Measurements from ENCODE around the gene LHCGR. TPM values are rescaled to one million over a fixed set of nuclear protein-coding genes. Genes with fewer than 3 reads are reported as not detected.
"Not testable (repeated sequence)": the region's sequence is repeated elsewhere in the genome, so short reads cannot be mapped to it uniquely, and the experiment has no call there.

The LHCGR gene
- total RNA-seq, 2 experiments from 2014 or later: not detected

DNA sequence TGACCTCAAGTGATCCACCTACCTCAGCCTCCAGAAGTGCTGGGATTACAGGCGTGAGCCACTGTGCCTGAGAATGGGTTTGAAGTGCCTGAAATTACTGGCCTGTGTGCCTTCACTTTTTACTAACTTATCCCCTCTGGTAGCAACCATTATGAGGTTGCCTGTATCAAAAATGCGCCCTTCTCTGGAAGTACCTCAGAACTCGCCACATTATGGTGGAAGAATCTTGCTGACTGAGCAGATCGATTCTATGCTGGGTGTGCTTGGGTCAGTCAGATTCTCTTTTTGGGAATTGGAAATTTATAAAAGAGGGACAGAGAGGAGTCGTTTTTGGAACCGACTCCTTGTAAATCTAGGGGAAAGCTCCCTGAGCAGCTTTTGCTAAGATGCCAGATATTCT, 8.2 kb downstream of the LHCGR start:
- no peak for DNase-seq (ENCODE audit: low spot score)
- Histone ChIP-seq H3K9me2 (ENCODE audit: insufficient read depth, low read length) (no peaks in the 10 kb centered on the region), H2AFZ (ENCODE audit: low read length) (no peak overlapping the region), H3K9me3 (ENCODE audit: low read length) (no peaks in the 10 kb centered on the region), H3K79me2 (ENCODE audit: insufficient read depth, low read depth, low read length) (no peaks in the 10 kb centered on the region), H3K4me1 (ENCODE audit: insufficient read depth, low read length, poor library complexity, severe bottlenecking) (peaks cover 15% of the 10 kb centered on the region), H3K27ac (ENCODE audit: low read depth, low read length, poor library complexity, severe bottlenecking) (no peak overlapping the region), H4K20me1 (ENCODE audit: insufficient read depth, low read length) (no peaks in the 10 kb centered on the region), H3K36me3 (ENCODE audit: insufficient read depth, low read length) (no peaks in the 10 kb centered on the region), H3K4me2 (ENCODE audit: low read length) (no peak overlapping the region), H3K4me3 (ENCODE audit: low read depth, low read length, poor library complexity, severe bottlenecking) (no peak overlapping the region)
- intact Hi-C loops (cut with micrococcal nuclease; ENCODE audit: unreplicated experiment): no loop called here
- BruUV-seq (replicated peaks): no TSS peak
- ChIA-PET CTCF (ENCODE audit: unreplicated experiment) (no interaction called here), POLR2A (no interaction called here)
- TF ChIP-seq EZH2phosphoT487 (IDR thresholded peaks at IDR 0.05; ENCODE audit: borderline replicate concordance, low read depth, low read length): no peak
- TF ChIP-seq, protein P1, sequence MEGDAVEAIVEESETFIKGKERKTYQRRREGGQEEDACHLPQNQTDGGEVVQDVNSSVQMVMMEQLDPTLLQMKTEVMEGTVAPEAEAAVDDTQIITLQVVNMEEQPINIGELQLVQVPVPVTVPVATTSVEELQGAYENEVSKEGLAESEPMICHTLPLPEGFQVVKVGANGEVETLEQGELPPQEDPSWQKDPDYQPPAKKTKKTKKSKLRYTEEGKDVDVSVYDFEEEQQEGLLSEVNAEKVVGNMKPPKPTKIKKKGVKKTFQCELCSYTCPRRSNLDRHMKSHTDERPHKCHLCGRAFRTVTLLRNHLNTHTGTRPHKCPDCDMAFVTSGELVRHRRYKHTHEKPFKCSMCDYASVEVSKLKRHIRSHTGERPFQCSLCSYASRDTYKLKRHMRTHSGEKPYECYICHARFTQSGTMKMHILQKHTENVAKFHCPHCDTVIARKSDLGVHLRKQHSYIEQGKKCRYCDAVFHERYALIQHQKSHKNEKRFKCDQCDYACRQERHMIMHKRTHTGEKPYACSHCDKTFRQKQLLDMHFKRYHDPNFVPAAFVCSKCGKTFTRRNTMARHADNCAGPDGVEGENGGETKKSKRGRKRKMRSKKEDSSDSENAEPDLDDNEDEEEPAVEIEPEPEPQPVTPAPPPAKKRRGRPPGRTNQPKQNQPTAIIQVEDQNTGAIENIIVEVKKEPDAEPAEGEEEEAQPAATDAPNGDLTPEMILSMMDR (conservative IDR thresholded peaks at IDR 0.05; ENCODE audit: low read length): no peak

GRCh38 chr2:48739236-48739635, 16.3 kb downstream of the LHCGR start:
- H3K9me3 ChIP-seq (ENCODE audit: low read length); H2AFZ ChIP-seq (ENCODE audit: low read length); H3K27ac ChIP-seq (ENCODE audit: low read depth, low read length, poor library complexity, severe bottlenecking); H3K9me2 ChIP-seq (ENCODE audit: insufficient read depth, low read length); BruUV-seq (replicated peaks); intact Hi-C loops (cut with micrococcal nuclease; ENCODE audit: unreplicated experiment); H4K20me1 ChIP-seq (ENCODE audit: insufficient read depth, low read length); H3K79me2 ChIP-seq (ENCODE audit: insufficient read depth, low read depth, low read length); CTCF ChIA-PET (ENCODE audit: unreplicated experiment); H3K4me2 ChIP-seq (ENCODE audit: low read length); POLR2A ChIA-PET; DNase-seq (ENCODE audit: low spot score); H3K4me3 ChIP-seq (ENCODE audit: low read depth, low read length, poor library complexity, severe bottlenecking); H3K4me1 ChIP-seq (ENCODE audit: insufficient read depth, low read length, poor library complexity, severe bottlenecking); H3K36me3 ChIP-seq (ENCODE audit: insufficient read depth, low read length): not testable (repeated sequence)

- H3K4me2 ChIP-seq (ENCODE audit: low read length): no peak overlapping the region
- intact Hi-C loops (cut with micrococcal nuclease; ENCODE audit: unreplicated experiment): no loop called here
- no peaks in the 10 kb centered on the region for H3K36me3 ChIP-seq (ENCODE audit: insufficient read depth, low read length)
- CTCF ChIA-PET (ENCODE audit: unreplicated experiment): no interaction called here
- no peaks in the 10 kb centered on the region for H3K4me1 ChIP-seq (ENCODE audit: insufficient read depth, low read length, poor library complexity, severe bottlenecking)
- H3K79me2 ChIP-seq (ENCODE audit: insufficient read depth, low read depth, low read length): no peaks in the 10 kb centered on the region
- no peak for DNase-seq (ENCODE audit: low spot score)
- no peaks in the 10 kb centered on the region for H3K9me3 ChIP-seq (ENCODE audit: low read length)
- POLR2A ChIA-PET: no interaction called here
- H3K4me3 ChIP-seq (ENCODE audit: low read depth, low read length, poor library complexity, severe bottlenecking): no peak overlapping the region
- no peak overlapping the region for H2AFZ ChIP-seq (ENCODE audit: low read length)
- no TSS peak for BruUV-seq (replicated peaks)
- no peak overlapping the region for H3K27ac ChIP-seq (ENCODE audit: low read depth, low read length, poor library complexity, severe bottlenecking)
- TF ChIP-seq EZH2phosphoT487 (IDR thresholded peaks at IDR 0.05; ENCODE audit: borderline replicate concordance, low read depth, low read length): no peak
- TF ChIP-seq, protein P1 (conservative IDR thresholded peaks at IDR 0.05; ENCODE audit: low read length): no peak
- H3K9me2 ChIP-seq (ENCODE audit: insufficient read depth, low read length): no peaks in the 10 kb centered on the region
- no peaks in the 10 kb centered on the region for H4K20me1 ChIP-seq (ENCODE audit: insufficient read depth, low read length)
Measured at GRCh38 chr2:48738806-48739205, 16.7 kb downstream of the LHCGR start.
